ENCODE measurements around the gene DDX25.

The DDX25 gene

DNA sequence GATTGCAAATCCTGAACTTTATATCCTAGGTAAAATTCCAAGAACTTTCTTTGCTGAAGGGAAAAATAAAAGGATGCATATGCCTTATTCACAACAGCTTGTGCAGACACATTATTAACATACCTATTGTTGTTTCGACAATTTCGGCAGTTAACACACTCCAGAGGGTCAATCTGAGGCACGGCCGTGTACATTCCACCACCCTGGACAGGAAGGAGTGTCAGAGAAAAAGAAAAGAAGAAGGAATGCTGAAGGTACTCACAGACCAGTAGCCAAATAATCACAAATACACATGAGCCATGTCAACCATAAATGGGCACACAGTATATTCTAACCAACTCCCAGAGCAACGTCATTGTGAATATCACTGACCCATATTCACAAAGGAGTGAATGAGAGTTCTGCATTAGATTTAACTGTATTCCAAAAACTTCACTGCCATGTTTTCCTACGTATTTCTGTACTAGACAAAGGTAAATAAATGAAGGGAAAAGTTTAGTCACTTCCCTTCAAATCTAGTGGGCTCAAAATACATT, 73.9 kb downstream of the DDX25 start:
- TF ChIP-seq, protein P1, sequence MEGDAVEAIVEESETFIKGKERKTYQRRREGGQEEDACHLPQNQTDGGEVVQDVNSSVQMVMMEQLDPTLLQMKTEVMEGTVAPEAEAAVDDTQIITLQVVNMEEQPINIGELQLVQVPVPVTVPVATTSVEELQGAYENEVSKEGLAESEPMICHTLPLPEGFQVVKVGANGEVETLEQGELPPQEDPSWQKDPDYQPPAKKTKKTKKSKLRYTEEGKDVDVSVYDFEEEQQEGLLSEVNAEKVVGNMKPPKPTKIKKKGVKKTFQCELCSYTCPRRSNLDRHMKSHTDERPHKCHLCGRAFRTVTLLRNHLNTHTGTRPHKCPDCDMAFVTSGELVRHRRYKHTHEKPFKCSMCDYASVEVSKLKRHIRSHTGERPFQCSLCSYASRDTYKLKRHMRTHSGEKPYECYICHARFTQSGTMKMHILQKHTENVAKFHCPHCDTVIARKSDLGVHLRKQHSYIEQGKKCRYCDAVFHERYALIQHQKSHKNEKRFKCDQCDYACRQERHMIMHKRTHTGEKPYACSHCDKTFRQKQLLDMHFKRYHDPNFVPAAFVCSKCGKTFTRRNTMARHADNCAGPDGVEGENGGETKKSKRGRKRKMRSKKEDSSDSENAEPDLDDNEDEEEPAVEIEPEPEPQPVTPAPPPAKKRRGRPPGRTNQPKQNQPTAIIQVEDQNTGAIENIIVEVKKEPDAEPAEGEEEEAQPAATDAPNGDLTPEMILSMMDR (conservative IDR thresholded peaks at IDR 0.05; ENCODE audit: low read depth, low read length), result no peak
- H3K4me3 ChIP-seq (ENCODE audit: low read length), result no peak overlapping the region
- DNase-seq (ENCODE audit: low read depth), result no peak
